CD4-positive, alpha-beta T cell treated with Interferon gamma for 1 hour (primary cell): ENCODE data around the gene AR.
"Not testable (repeated sequence)": the region's sequence is repeated elsewhere in the genome, so short reads cannot be mapped to it uniquely, and the experiment has no call there.

ENCODE experiments used
- DNase-seq: peaks from one replicate; pipeline ENCODE4 v3.0.0-alpha.2; 2020

The AR gene

GRCh38 chrX:67651437-67652142 is 107.8 kb downstream of the AR start:
- no peak for DNase-seq

- no peak for DNase-seq
Observed at GRCh38 chrX:67652543-67652942, 108.7 kb downstream of the AR start.

GRCh38 chrX:67654301-67654700 is 110.5 kb downstream of the AR start:
- no peak for DNase-seq

GRCh38 chrX:67665583-67665982 is 121.8 kb downstream of the AR start:
- no peak for DNase-seq

GRCh38 chrX:67670717-67671116 is 126.9 kb downstream of the AR start:
- DNase-seq: not testable (repeated sequence)

GRCh38 chrX:67673741-67674274 is 130.0 kb downstream of the AR start:
- DNase-seq: no peak

- no peak for DNase-seq
Observed at GRCh38 chrX:67674741-67675140, 130.9 kb downstream of the AR start.

- no peak for DNase-seq
Observed at GRCh38 chrX:67684136-67684535, 140.3 kb downstream of the AR start.

- DNase-seq: no peak
Observed at GRCh38 chrX:67692246-67692645, 148.4 kb downstream of the AR start.

GRCh38 chrX:67693928-67694327 is 150.1 kb downstream of the AR start:
- DNase-seq: no peak

- DNase-seq: no peak
Observed at GRCh38 chrX:67697452-67697851, 153.6 kb downstream of the AR start.

- no peak for DNase-seq
Observed at GRCh38 chrX:67700602-67701001, 156.8 kb downstream of the AR start.

GRCh38 chrX:67714004-67714403 is 170.2 kb downstream of the AR start:
- no peak for DNase-seq

GRCh38 chrX:67717571-67717970 is 173.8 kb downstream of the AR start:
- DNase-seq: no peak

GRCh38 chrX:67718926-67719325 is 175.1 kb downstream of the AR start:
- no peak for DNase-seq

- no peak for DNase-seq
Observed at GRCh38 chrX:67720344-67720743, 176.5 kb downstream of the AR start.

- DNase-seq: no peak
Observed at GRCh38 chrX:67721321-67721720, 177.5 kb downstream of the AR start.

GRCh38 chrX:67723580-67724351 is 179.9 kb downstream of the AR start:
- DNase-seq: no peak

GRCh38 chrX:67724359-67725110 is 180.7 kb downstream of the AR start:
- DNase-seq: no peak

- no peak for DNase-seq
Observed at GRCh38 chrX:67725471-67725870, 181.7 kb downstream of the AR start.

GRCh38 chrX:67726018-67726417 is 182.2 kb downstream of the AR start:
- no peak for DNase-seq

GRCh38 chrX:67727576-67727975 is 183.8 kb downstream of the AR start:
- DNase-seq: no peak

GRCh38 chrX:67730296-67730695 is 186.5 kb downstream of the AR start:
- no peak for DNase-seq

GRCh38 chrX:67731061-67731460 is 187.2 kb downstream of the AR start:
- no peak for DNase-seq
